A204.1 (cell line): Measurements from ENCODE around the gene KAZN.

ENCODE experiments used
- FAIRE-seq: peaks from 2 replicates; lab custom pipeline; 2012; peaks lifted over from hg19 to GRCh38; lab: Jason Lieb, UNC

KAZN gene

DNA sequence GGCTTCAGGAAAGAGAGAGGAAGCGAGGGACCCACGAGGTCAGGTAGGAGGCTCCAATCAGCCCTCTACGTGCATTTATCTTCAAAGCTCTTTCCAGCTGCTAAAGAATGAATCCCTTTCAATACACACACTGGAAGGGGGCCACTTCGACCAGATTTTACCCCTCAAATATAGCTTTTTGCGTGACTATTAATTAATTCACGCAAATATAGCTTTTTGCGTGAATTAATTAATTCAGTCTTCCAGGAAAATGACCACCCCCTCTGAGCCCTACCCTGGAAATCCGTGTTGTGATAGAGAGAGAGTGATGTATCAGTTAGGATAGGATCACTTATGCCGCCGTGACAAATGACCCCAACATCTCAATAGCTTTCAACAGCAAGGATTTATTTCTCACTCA is 289.9 kb downstream of the KAZN start:
- no peak for FAIRE-seq

DNA sequence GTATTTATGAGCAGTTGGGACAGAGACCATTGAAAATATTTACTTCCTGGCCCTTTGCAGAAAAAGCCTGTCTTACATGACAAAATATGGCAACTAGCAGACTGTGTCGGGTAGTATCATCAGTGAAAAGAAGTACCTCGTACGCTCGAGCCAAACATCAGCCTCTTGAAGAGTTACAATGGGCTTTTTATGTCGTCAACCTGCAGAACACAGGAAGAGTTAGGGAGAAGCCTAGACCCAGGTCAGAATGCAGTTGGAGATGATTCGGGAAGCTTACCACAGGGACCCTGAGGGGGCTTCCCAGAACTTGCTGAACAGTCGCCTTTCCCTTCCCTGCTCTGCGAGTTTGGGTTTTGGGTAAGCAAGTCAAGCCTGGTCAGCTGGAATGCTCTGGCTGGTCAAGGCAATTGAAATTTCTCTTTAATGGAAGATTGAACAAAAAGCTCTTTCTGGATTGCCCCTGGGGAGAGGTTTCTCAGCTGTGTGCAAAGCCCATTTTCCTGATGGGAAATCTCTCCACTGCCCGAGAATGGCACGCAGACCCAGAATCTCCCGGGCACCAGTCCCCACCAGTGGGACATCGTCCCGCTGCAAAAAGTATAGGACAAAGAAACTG is 291.4 kb downstream of the KAZN start:
- no peak for FAIRE-seq

DNA sequence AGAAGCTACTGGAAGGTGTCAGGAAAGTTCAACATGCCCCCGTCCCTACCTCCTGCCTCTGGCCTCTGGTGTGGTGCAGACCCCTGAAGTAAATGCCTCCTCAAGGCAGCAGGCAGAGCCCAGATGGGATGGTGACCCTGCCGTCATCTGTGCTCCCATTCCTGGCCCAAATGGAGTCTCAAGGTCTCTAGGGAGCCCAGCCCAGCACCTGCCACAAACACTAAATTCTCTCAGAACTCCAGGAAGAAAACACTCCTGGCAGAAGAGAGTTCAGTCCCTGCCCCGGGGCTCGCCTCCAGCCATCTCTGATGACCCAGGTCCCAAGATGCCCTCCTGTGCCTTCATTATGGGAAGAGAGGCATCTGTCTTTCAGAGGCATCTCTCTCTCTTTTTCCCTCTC is 293.5 kb downstream of the KAZN start:
- no peak for FAIRE-seq

DNA sequence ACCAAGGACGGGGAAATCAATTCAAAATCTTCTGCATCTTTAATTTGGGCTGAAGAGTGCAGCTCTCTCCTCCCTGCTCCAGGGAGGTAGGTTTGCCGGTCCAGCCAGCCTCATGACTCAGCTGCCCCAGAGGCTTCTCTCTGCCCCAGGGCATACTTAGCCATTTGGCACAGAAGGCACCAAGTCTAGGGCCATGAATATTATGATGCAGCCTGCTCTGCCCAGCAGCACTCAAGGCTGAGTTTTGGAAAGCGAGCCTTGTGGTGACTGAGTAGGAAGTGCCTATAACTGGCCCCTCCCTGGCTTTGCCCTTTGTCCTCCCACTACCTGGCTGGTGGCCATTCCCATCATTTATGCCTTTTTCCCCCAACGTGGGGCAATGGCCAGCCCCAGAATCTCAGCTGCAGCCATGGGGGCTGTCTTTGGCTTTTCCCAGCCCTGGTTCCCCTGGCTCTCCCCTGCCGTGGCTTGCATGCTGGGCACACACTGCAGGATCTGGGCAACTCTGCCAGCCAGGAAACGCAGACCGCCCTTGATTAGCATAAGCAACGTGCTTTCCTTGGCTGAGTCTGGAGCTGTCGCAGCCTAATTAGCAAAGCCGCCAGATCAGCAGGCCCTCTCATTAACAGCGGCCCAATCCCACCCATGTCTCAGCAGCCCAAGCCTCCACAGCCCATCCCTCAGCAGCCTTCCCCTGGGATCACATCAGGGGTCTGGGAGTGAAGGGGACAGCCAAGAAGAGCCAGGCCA is 296.5 kb downstream of the KAZN start:
- FAIRE-seq: no peak

DNA sequence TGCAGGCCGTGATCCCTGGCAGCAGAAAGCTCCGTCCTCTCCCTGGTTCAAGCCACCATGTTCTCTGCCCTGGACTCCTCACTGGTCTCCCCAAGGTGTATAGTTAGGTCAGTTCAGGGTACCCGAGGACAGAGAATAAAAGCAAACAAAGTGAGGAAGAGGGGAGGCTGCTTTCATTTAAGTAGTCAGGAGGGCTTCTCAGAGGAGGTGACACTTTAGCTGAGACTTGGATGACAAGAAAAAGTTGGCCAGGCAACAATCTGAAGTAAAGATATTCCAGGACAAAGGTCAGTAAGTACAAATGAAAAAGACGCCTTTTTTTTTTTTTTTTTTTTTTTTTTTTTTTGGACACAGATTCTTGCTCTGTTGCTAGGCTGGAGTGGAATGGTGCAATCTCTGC is 297.2 kb downstream of the KAZN start:
- FAIRE-seq: no peak

DNA sequence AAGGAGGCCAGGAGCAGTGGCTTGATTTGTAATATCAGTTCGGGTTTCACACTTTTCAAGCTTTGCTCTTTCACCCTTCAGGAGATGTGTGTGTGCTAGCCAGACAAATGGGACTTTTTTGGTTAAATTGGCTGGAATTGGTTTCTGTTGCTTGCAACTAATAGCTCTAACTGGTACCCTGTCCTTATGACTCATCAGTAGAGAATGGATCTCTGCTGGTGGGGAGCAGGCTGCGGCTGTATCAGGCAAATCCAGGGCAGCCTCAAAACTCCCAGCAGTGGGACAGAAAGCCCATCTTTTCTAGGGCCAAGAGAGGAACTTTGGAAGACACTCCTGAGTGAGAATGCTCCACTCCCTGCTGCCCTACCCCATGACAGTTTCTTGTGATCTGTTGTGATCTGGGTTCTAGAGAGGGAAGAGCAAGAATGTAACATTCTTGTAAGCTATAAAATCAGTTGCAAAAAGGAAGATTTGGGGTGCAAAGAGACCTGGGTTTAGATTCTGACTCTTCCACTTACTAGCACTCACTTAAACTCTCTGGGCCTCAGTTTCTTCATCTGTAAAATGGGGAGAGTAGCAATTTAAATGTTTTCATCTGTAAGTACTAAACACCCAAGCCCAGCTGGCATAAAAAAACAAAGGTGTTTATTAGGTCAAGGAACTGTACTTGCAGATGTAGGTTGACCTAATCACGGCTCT is 298.0 kb downstream of the KAZN start:
- no peak for FAIRE-seq

DNA sequence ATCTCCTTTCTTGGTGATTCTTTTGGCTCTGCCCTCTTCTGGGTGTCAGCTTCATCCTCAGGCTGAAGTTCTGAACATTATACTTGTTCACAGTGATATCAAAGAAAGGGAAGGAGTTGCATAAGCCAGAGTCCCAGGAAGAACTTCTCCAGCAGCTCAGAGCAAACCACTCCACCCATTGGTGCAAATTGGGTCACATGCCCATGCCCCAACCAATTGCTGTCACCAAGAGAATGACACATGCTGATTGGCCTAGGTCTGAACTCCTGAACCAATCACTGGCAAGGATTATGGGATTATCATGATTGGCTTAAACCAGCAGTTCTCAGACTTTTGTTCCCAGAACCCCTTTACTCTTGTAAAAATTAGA is 298.6 kb downstream of the KAZN start:
- FAIRE-seq: no peak

DNA sequence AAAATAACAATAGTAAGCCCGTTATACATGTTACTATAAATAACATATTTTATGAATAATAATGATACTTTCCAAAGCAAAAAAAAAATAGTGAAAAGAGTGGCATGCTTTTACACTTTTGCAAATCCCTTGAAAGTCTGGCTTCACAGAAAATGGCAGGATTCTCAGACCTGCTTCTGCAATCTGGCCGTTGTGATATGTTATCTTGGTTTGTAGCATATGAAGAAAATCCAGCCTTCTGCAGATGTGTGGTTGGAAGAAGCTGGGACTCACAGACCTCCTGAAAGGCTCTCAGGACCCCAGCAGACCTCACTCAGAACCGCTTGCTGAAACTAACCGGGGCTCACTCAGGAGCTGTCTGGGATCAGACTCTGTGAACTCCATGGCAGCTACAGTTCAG is 299.1 kb downstream of the KAZN start:
- no peak for FAIRE-seq

DNA sequence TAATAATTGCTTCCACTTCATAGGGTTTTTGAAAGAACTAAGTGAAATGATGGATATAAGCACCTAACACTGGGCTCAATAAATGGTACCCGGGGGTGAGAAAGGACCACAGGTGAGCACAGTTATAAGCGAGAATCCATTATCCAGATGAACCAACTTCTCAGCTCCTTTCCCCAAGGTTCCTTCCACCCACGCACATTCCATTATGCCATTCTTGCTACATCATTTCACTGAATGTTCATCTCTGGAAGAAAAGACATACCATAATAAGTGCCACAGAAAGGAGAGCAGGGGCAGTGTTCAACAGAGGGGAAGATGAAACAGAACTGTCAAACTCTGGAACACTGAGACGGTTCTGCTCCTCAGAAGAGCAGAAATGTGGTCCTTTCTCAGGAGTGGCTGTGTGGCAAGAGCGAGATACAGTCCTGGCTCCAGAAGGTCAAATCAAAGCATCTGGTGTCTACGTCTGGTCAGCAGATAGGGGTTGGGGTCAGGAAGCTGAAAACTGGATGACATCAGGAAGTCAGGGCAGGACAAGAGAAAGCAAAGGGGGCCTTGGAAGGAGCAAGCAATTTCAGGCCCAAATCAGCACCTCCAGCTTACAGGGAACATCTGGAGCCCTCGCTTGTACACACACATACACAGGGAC is 299.6 kb downstream of the KAZN start:
- no peak for FAIRE-seq

DNA sequence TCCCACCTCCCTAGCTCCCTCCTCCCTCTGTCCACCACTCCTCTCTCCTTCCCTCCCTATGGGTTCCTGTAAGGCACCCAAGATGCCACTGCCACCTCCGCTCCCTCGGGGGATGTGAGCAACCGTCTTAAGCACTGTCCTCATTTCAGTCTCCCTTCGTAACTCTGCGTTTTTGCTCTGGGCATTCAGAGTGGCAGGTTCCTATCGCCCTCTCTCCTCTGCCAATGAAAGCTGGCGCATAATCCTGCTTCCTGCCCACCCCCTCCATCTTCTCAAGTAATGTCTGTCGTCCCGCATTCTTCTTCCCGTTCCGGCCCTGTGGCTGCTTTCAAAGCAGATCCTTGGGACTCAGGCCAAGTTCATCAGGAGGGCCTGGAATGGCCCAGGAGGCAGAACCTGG is 301.2 kb downstream of the KAZN start:
- no peak for FAIRE-seq

DNA sequence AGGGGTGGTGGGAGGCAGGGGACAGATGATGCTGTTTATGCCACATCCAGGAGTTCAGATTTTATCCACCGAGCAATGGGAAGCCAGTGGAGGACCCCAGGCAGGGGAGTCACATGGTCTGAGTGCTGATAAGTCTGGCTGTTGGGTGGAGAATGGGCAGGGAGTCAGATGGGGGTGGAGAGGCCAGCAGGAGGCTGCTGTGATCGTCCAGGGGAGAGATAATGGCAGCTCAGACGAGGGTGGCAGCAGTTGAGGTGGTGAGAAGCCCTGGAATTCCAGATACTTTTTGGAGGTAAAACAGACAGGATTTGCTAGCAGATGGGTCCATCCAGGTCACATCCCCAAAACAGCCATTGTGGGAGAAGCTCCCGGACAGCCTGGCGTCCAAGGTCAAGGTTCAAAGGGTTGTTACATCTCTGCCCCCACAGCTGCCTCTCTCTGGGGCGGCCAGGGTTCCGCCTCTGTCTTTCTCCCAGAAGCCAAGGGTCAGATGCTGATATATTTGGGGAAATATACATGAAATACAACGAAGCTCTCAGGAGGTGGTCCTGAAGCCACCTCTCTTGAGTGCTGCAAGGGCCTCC is 303.0 kb downstream of the KAZN start:
- no peak for FAIRE-seq

DNA sequence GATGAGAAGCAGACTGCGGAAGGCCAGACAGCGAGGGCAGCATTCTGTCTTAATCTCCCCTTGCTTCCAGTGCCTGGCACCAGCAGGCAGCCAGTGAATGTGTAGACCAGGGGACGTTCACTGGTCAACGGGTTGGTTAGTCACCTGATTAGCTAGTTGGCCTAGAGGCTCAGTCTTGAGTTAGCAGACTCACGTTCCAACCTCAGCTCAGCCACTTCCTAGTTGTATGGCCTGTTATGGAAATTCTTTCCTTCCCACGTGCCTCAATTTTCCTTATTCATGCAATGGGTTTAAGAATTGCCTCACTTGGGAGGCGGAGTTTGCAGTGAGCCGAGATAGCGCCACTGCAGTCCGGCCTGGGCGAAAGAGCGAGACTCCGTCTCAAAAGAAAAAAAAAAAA is 305.4 kb downstream of the KAZN start:
- no peak for FAIRE-seq

DNA sequence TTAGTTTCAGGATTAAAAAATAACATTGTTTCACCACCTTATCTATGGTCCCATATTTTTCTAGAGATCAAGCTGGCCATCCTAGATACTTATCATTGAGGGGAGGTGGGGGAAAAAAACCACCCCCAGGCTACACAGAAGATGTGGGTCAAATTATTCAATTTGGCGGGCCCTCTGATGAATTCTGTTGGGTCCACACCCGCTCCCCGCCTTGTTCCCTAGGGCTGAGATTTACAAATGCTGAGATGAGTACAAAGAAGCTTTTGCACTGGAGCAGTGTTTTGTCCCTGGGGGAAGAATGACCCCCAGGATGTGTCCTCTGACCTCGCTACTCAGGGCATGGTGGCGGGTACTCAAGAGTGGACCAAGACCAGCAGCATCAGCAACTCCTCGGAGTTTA is 308.2 kb downstream of the KAZN start:
- no peak for FAIRE-seq

DNA sequence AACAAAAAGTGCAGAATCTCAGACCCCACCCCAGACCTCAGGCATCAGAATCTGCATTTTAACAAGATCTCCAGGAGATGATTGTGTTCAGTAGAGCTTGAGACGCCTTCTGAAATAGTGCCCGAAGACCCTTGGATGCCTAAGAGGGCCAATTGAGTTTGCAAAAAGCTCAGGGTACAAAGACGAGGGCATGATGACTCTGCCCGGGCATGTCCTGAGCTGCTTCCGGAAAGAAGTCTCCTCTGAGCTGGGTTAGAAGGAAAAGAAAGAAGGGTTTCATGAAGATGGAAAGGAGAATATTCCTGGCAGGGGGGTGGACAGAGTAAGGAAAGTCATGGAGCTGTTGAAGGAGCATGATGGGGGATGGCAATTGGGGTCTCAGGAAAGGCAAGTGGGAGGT is 308.9 kb downstream of the KAZN start:
- FAIRE-seq: no peak

DNA sequence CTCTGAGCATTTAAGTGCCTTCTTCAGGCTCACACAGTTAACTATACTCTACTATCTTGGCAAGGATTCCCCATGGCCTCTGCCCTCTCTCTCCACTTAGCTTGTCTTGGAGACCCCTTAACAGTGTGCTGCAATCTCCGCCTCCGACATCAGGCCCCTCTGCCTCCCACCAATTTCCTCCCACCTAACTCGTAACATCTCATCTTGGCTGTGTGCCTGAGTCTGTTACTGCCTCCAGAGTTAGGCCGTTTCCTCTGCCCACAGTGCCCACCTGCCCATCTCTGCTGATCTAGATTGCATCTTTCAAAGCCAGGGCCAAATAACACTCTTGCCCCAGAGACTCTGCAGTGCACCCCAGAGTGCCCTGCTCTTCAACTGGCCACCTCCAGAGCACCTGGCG is 310.8 kb downstream of the KAZN start:
- no peak for FAIRE-seq

DNA sequence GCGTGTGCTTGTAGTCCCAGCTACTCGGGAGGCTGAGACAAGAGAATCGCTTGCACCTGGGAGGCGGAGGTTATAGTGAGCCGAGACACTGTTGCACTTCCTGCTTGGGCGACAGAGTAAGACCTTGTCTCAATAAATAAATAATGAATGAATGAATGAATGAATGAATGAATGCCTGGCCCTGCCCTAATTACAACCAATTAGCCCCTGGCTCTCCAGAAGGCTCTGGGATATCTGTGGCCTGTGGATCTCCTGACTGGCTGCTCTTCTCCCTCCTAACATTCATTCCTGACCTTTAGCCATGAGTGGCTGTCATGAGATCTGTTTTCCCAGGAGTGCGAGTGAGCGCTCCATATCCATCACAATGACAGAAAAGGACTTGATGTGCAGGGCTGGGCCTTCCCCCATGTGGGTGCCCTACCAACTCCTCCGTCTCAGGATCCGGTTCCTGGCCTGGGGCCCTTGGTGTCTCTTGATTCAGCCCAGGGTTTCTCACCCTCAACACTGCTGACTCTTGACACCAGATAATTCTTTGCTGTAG is 311.5 kb downstream of the KAZN start:
- FAIRE-seq: no peak

DNA sequence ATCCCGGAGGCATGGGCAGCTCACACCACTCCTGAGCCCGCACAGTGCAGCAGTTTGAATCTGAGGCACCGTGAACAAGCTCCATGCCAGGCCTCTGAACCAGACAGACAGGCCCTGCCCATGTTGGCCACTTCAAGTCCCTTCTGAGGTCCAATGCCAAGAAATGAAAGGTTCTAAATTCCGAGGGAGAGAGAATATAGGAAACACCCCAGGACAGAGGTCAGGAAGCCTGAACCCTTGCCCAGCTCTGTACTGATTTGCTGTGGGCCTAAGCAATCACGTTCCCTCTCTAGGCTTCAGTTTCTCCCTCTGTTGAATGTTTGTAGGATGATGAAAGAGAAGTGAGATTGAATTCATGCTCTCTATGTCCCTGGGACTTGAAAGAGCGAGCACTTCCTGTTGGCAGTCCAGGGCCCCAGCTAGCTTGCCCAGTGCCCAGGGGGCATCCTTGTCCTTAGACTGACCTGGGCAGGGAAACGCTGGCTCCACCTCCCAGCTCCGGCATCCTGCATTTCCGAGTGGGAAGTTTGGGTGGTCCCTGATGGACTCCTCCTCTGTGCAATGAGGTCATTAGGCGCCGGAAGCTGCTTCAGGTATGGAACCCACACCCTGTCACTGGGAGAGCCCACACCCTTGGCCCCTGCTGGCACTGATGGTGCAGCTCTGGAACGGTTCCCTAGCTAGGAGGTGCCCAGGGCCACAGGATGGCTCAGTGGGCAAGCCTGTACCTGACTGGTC is 312.7 kb downstream of the KAZN start:
- no peak for FAIRE-seq

DNA sequence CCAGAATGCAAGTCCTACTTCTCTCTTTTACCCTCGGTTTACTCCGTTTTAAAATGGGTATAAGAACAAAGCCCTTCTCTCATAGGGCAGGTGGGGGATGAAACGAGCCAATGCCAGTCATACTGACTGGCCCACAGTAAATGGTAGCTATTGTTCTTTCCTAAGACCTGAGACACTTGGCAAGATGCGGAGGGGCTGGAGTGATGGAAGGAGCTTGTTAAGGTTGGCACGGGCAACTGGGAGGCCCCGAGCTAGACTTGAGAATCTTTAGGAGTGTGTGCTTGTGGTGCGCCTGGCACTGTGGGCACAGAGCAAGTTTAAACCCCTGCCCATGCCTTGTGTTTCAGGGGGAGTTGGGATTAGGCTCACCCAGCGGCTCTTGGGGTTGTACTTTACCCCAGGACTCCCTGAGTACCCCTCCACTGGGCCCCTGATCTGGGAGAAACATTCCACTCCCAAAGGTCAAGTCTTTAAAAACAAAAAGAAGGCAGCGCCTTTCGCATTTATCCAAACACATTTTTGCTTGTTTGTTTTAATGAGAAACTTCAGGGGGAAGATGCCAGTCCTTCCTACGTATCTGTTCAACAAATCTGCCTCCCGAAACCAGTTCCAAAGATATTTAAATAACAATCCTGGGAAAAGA is 314.5 kb downstream of the KAZN start:
- FAIRE-seq: no peak

DNA sequence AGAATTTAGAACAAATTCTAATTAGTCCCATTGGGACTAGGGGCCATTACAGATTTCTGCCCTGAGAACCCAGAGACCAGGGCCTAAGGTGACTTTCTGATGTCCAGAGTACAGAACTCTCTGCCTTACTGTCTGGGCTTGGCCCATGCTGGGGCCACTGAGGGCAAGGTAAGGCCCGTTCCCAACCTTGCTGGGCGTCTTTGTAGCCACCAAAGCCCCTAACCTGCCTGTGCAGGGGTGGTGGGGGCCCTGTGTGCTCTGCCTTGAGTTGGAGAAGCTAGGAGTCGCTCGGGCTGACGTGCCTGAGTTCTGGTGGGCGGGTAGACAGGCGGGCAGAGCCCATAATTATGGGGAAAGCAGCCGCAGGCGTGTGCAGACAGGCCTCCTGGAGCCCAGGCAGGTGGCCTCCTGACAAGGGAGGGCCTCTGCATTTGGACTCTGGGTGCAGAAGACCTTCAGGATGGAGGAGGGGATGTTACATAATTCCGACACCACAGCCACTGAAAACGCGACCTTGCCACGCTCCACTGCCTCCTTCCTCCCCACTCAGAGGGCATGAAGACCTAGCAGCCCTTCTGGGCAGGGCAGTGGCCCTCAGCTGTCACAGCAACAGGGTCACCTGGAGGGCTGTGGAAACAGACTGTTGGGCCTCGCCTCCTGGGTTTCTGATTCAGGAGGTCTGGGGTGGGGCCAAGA is 315.1 kb downstream of the KAZN start:
- FAIRE-seq: no peak

DNA sequence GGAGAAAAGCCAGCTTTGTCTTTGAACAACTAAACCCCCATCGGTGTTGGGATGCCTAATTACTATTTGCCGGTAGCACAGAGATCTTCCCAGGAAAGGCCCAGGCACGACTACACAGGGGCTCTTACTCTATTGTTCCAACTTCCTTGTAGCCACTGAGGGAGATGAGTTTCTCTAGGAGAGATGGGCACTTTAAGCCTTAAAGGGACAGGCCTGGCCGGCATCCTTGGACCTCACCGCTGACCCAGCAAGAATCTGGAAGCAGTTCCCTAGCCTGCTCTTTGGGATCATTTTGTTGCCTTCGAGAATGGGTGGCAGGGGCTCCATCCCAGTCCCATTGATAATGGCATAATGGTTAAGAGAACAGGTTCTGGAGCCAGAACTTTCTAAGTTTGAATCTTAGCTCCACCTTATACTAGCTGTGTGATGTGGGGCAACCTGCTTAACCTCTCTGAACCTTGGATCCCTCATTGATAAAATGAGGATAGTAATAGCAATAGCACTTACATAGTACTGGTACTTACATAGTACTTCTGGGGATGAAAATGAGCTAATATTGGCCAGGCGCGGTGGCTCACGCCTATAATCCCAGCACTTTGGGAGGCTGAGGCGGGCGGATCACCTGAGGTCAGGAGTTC is 316.0 kb downstream of the KAZN start:
- FAIRE-seq: no peak
